GM12873 (cell line): Measurements from ENCODE around the gene LHFPL6.

ENCODE experiments used
- TF ChIP-seq, protein P1 (sequence below): IDR thresholded peaks from 2 replicates; pipeline ENCODE4 v1.5.1; 2012; ENCODE audit warnings: low read depth, mild to moderate bottlenecking, moderate library complexity, low read length, control low read depth; ENCODE audit not compliant: insufficient read depth; ENCODE audit errors: missing control alignments

The LHFPL6 gene

DNA sequence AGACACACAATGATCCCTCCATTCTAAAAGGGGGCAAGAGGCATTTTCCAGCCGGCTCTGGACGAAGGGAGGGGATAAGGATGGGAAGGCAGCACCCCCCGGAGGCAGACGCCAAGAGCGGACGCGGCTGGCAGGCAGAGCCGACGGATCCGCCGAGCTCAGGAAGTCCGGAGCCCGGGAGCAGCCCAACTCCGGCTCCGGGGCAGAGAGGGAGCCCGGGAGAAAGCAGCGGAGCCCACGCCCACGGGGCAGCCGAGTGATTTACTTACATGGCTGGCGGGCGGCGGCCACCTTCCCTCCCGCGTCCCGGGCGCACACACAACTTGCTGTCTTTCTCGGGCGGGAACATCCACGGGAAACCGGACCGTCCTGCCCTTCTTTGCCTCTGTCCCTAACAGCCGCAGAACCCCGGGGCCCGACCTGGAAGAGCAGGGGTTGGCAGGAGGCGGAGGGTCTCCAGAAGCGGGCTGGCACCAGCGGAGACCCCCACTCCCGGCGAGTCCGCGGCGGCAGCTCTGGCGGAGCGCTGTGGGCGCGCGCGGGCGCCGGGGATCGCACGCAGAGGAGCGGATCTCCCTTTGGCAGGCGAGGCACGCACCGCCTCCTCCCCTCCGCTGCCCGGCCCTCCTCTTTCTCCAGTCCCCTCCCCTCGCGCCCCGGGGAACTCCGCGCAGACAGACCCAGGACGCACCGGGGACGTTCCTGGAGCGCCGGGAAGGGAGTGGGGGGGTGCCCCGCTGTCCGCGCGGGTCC, at the start of gene LHFPL6:
LHFPL6 (minus strand) TSS at position 580 of the 753 bp plus-strand sequence.
- TF ChIP-seq, protein P1, sequence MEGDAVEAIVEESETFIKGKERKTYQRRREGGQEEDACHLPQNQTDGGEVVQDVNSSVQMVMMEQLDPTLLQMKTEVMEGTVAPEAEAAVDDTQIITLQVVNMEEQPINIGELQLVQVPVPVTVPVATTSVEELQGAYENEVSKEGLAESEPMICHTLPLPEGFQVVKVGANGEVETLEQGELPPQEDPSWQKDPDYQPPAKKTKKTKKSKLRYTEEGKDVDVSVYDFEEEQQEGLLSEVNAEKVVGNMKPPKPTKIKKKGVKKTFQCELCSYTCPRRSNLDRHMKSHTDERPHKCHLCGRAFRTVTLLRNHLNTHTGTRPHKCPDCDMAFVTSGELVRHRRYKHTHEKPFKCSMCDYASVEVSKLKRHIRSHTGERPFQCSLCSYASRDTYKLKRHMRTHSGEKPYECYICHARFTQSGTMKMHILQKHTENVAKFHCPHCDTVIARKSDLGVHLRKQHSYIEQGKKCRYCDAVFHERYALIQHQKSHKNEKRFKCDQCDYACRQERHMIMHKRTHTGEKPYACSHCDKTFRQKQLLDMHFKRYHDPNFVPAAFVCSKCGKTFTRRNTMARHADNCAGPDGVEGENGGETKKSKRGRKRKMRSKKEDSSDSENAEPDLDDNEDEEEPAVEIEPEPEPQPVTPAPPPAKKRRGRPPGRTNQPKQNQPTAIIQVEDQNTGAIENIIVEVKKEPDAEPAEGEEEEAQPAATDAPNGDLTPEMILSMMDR = no peak

DNA sequence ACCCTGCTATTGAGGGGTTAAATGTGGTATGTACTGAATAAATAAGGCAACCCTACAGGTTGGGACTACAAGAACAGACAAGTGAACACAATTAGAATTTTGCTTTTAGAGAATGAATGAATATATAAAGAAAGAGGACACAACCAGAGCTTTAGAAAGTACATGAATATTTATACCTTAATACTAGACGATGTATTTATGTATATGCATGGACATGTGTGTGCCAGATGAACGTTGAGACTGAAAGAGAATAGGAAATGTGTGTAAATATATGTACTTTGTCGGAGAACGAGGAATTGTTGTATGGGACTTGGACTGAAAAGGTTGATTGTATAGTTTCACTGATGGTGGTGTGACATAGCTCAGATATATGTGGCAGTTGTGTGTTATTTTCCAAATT, 43.1 kb upstream of the LHFPL6 start:
- TF ChIP-seq, protein P1 = no peak

DNA sequence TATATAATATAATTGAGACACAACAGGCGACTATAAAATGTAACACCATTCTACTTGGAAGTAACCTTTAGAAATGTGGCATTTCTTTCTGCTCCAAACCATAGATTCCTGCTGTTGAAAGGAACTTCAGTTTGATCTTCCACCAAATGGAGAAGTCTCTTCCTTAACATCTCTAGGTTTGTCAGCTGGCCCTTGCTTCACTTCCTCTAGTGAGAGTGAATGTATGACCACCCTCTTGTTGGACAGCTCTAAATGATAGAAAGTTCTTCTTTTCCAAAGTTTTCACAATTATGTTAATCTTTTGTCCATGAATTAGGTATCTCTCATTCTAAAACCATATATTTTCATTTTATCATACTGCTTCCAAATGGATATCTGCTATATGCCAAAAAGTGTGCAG, 38.7 kb upstream of the LHFPL6 start:
- TF ChIP-seq, protein P1 = no peak

DNA sequence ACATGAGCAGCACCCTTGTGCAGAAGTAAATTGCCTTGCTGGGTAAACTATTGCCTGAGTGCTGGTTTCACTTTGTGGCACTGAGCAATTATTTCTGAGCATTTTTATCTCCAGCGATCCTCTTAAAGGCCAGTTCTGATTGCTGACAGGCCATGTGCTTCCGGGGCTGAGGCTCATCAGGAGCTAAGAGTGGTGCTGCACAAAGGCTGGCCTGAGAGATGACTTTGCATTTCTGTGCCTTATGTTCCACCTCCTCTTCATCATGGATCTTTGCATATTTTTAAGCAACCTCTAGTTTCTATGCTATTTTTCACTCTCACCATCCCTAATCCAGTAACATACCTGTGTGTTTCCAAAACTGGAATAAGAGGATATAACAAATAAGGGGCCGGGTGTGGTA, 34.9 kb upstream of the LHFPL6 start:
- TF ChIP-seq, protein P1 = no peak

DNA sequence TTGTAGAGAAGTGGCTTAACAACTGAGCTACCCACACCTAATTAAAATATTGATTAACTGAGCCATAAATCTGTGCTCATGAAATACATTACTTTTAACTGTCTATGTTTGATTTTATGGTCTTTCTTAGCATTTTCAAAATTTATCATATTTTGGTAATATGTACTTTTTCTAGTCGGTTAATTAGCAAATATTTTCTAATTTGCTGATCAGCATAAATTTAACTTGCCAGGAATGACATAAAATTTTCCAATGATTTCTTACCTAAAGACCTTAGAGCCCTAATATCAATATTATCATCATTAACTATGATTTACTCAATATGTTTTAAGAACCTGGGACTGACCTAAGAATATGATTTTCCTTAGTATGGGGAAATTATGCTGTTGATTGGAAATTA, 32.6 kb upstream of the LHFPL6 start:
- TF ChIP-seq, protein P1 = no peak

DNA sequence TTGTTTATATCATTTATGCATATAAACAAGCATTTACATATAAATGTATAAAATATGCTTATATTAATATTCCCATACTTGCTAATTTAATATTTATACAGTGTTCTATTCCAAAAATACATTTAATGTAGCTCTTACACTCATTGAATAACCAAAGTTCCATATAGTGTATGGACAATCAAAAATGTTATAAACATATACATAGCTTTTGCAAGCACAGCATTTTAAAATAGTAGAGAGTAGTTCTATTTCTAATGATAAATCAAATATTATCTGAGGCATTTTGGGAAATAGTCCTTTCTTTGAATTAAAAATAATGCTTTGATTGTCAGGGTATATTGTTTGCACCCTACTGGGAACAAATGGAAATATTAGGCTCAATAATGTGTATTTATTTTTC, 30.0 kb upstream of the LHFPL6 start:
- TF ChIP-seq, protein P1 = no peak

DNA sequence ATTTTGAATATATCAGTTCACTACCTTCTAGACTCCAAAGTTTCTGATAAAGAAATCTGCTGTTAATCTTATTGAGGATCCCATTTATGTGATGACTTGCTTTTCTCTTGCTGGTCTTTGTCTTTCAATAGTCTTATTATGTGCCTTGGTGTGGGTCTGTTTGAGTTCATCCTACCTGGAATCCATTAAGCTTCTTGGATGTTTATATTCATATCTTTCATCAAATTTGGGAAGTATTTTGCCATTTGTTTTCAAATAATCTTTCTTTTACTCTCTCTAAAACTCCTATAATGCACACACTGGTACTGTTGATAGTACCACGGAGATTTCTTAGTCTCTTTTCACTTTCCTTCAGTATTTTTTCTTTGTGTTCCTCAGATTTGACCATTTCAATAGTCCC, 28.3 kb upstream of the LHFPL6 start:
- TF ChIP-seq, protein P1 = no peak
